K562 (cell line): ENCODE data around the gene ZNF862. TPM values are rescaled to one million over a fixed set of nuclear protein-coding genes. Genes with fewer than 3 reads are reported as not detected.

Experiments
- ATAC-seq: fragments of 200-7000 bp; cut with Tn5 transposase; 3 replicates; pipeline ENCODE4 v1.9.1; 2020; ENCODE audit warnings: moderate library complexity
- BruUV-seq: library from RNA; stranded (reverse); fragments of 400-500 nt; replicated peaks from 2 replicates; lab custom pipeline; 2021; lab: Mats Ljungman, UMichigan
- CTCF ChIA-PET: fragments of 300-600 bp; formaldehyde crosslinking; extraction: SDS; loops from one replicate; lab custom pipeline; 2021; ENCODE audit warnings: low intra/inter-chr PET ratio; lab: Yijun Ruan, JAX
- POLR2A ChIA-PET: fragments of 300-600, 350-650 bp; sonication (Branson Sonifier 250); formaldehyde crosslinking; extraction: SDS; loops from one replicate; lab custom pipeline; 2021; ENCODE audit warnings: antibody characterized with exemption, inconsistent platforms; lab: Yijun Ruan, JAX
- DNase-seq, 4 experiments: peaks; one replicate each; pipeline versions ENCODE4 v3.0.0 to v3.0.0-alpha.2; 2011 to 2018; ENCODE audit warnings: low spot score in 3 of 4, mixed read lengths in 3 of 4; ENCODE audit errors: extremely low read depth in 1 of 4
- FAIRE-seq: peaks from 2 replicates; lab custom pipeline; 2011; peaks lifted over from hg19 to GRCh38; lab: Jason Lieb, UNC
- H2AFZ ChIP-seq: 2 replicates; pipeline ENCODE4 v1.6.0; 2011; ENCODE audit warnings: low read depth, low read length, control low read depth, inconsistent platforms
- H3K27ac ChIP-seq: fragments of 200-600 bp; 3 replicates; pipeline ENCODE4 v1.8.0; 2011; ENCODE audit warnings: low read depth, mild to moderate bottlenecking, control low read depth, inconsistent platforms, low read length, moderate library complexity, mixed read lengths; ENCODE audit errors: extremely low read depth
- H3K27me3 ChIP-seq, 2 experiments: fragments of 300-600 bp in 1 of 2; 2 replicates in 1 of 2; 3 replicates in 1 of 2; pipeline versions ENCODE4 v1.6.0 to v1.8.0; 2011; ENCODE audit warnings: inconsistent platforms in 2 of 2, low read length in 2 of 2, mild to moderate bottlenecking in 1 of 2, mixed read lengths in 1 of 2, moderate library complexity in 1 of 2; ENCODE audit not compliant: control insufficient read depth in 2 of 2, insufficient read depth in 2 of 2
- H3K36me3 ChIP-seq: fragments of 300-600 bp; 3 replicates; pipeline ENCODE4 v1.8.0; 2011; ENCODE audit warnings: mild to moderate bottlenecking, low read length, inconsistent platforms; ENCODE audit not compliant: control insufficient read depth, insufficient read depth
- H3K4me1 ChIP-seq, 2 experiments: fragments of 200-600 bp in 1 of 2; replicated peaks in 1 of 2; 2 replicates in 1 of 2; 3 replicates in 1 of 2; pipeline versions ENCODE4 v1.5.1 to v1.8.0; 2011; ENCODE audit warnings: inconsistent platforms in 2 of 2, low read length in 2 of 2, mild to moderate bottlenecking in 1 of 2, mixed read lengths in 1 of 2, moderate library complexity in 1 of 2; ENCODE audit not compliant: control insufficient read depth in 2 of 2, insufficient read depth in 2 of 2
- H3K4me2 ChIP-seq: 2 replicates; pipeline ENCODE4 v1.6.1; 2011; ENCODE audit warnings: low read length, control low read depth, inconsistent platforms, mixed read lengths; ENCODE audit not compliant: insufficient read depth
- H3K4me3 ChIP-seq: fragments of 200-600 bp; sonication (generic), shearing (Covaris generic); 2 replicates; pipeline ENCODE4 v1.5.1; 2016; ENCODE audit warnings: control low read depth, inconsistent platforms
- H3K79me2 ChIP-seq: fragments of 200-600 bp; 3 replicates; pipeline ENCODE4 v1.8.0; 2011; ENCODE audit warnings: low read length, inconsistent platforms; ENCODE audit not compliant: control insufficient read depth, insufficient read depth
- H3K9ac ChIP-seq, 2 experiments: 2 replicates each; pipeline versions ENCODE4 v1.6.0 to v1.6.1; 2011; ENCODE audit warnings: low read depth in 2 of 2, low read length in 2 of 2, control low read depth in 1 of 2, inconsistent platforms in 1 of 2, mild to moderate bottlenecking in 1 of 2, mixed read lengths in 1 of 2; ENCODE audit not compliant: insufficient read depth in 1 of 2
- H3K9me1 ChIP-seq: one replicate; pipeline ENCODE4 v1.6.0; 2011; ENCODE audit warnings: inconsistent platforms, mild to moderate bottlenecking, low read length, moderate library complexity; ENCODE audit not compliant: control insufficient read depth, insufficient read depth
- H3K9me3 ChIP-seq: replicated peaks from 2 replicates; pipeline ENCODE4 v1.5.1; 2011; ENCODE audit warnings: low read depth, low read length, inconsistent platforms; ENCODE audit not compliant: control insufficient read depth, insufficient read depth
- H4K20me1 ChIP-seq: replicated peaks from 2 replicates; pipeline ENCODE4 v1.6.1; 2011; ENCODE audit warnings: low read length, inconsistent platforms, mixed read lengths; ENCODE audit not compliant: control insufficient read depth, insufficient read depth
- ELF1 ChIP-seq: fragments of 200-800 bp; sonication (Bioruptor generic); IDR thresholded peaks from 2 replicates; pipeline ENCODE4 v1.6.1; 2016; ENCODE audit warnings: missing genetic modification characterization, missing compliant biosample characterization
- FOXK1 ChIP-seq: sonication (generic); formaldehyde crosslinking; IDR thresholded peaks from 2 replicates; pipeline ENCODE4 v1.8.0; 2022; ENCODE audit warnings: missing genetic modification reagents, mild to moderate bottlenecking, borderline replicate concordance
- SMC3 ChIP-seq: conservative IDR thresholded peaks from 2 replicates; pipeline ENCODE4 v1.6.1; 2011; ENCODE audit warnings: low read depth, low read length, improper control_type of control experiment; ENCODE audit not compliant: insufficient read depth
- ZBTB34 ChIP-seq: fragments of 250-450 bp; sonication (Bioruptor Pico); IDR thresholded peaks from 2 replicates; pipeline ENCODE4 v1.8.0; 2021; ENCODE audit warnings: mild to moderate bottlenecking, moderate library complexity
- ZNF316 ChIP-seq: fragments of 450-650 bp; IDR thresholded peaks from 2 replicates; pipeline ENCODE4 v1.6.1; 2016
- ZNF764 ChIP-seq: fragments of 250-450 bp; sonication (Bioruptor Pico); IDR thresholded peaks from 2 replicates; pipeline ENCODE4 v1.4.0; 2020; ENCODE audit warnings: low read depth, mild to moderate bottlenecking, moderate library complexity
- ZNF778 ChIP-seq: fragments of 450-650 bp; formaldehyde crosslinking; IDR thresholded peaks from 2 replicates; pipeline ENCODE4 v1.4.0; 2020; ENCODE audit warnings: mild to moderate bottlenecking, moderate library complexity
- WGBS: fragments of 100-300 bp; shearing (Covaris generic); methylation state at CpG from one replicate; pipeline ENCODE4 v1.1.6; 2016; ENCODE audit warnings: low coverage, mixed read lengths; ENCODE audit not compliant: insufficient coverage; ENCODE audit errors: missing lambda C conversion rate; 5-methylcytosine and 5-hydroxymethylcytosine counted together
- in situ Hi-C: fragments of 300-500 bp; cut with MboI; formaldehyde crosslinking; loops from 4 replicates; pipeline ENCODE4 v1.15.0; 2018; ENCODE audit warnings: inconsistent platforms, mixed read lengths
- intact Hi-C: fragments of 100-400 bp; cut with micrococcal nuclease; formaldehyde crosslinking; loops from 2 replicates; pipeline ENCODE4 v1.14.2; 2022
- polyA plus RNA-seq, 8 experiments: library from polyadenylated mRNA; depleted of rRNA in 4 of 8; stranded (reverse) in 5 of 8; unstranded in 3 of 8; fragments of >200 nt; fragmentation: Nextera tagmentation in 2 of 8; fragmentation: Illumina TruSeq in 1 of 8; extraction: Ambion mirVana in 2 of 8; extraction: Trizol in 1 of 8; gene quantifications; 2 replicates each; pipeline versions ENCODE4 v1.2.1 to v1.2.3, GENCODE V29; 2011 to 2014; ENCODE audit warnings: inconsistent platforms in 1 of 8, missing spikeins in 1 of 8
- total RNA-seq, 7 experiments: library from RNA; depleted of rRNA in 6 of 7; stranded (reverse); fragments of >200 nt in 6 of 7; fragmentation: Illumina TruSeq in 2 of 7; extraction: Trizol in 2 of 7; gene quantifications; 2 replicates each; pipeline versions ENCODE4 v1.2.1 to v1.2.3, GENCODE V29; 2011 to 2021; ENCODE audit warnings: low replicate concordance in 1 of 7
- TF ChIP-seq, protein P1 (sequence below): fragments of 450-650 bp; IDR thresholded peaks from 2 replicates; pipeline ENCODE4 v1.6.1; 2017; ENCODE audit warnings: antibody characterized with exemption

Gene ZNF862
- total and polyA plus RNA-seq, 9 of the 15 experiments (the other 6 are each of a cell fraction or from before 2014, with no cell fraction given) = 1.1 to 3.9 (median 2.6) TPM

DNA sequence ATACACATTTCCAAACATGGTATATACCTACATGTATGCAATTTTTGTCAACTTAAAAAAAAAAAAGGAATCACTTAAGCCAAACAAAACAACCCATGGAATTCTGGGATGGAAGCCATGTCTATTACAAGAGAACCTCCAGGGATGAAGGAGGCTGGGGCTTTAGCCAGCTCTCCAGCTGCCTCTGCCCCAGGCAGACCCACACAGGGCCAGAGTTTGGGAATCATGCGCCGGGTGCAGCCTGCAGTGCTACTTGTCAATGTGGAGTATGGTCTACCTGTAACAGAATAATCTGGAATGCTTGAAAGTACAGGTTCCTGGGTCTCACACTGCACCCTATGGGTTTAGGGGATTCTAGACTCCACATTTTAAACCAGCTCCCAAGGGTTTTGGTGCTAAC lies 46.4 kb downstream of the ZNF862 start:
- no peaks in the 10 kb centered on the region for H3K9me3 ChIP-seq
- CTCF ChIA-PET = interaction anchor here (0.9 kb wide), 1 partner anchor 160 kb away, joined by 3 read pairs; no protein-coding TSS in a partner anchor
- FAIRE-seq (no peak), ATAC-seq (no peak), DNase-seq (no peak)
- in situ Hi-C loops = no loop called here
- no peaks in the 10 kb centered on the region for H3K9me1 ChIP-seq
- no peaks in the 10 kb centered on the region for H3K36me3 ChIP-seq
- intact Hi-C loops = loop anchor here (5.0 kb wide), 2 partner anchors 163 to 393 kb away; no protein-coding TSS in a partner anchor
- 50% methylated on average over 2 of the region's 2 CpGs for WGBS
- H3K27me3 ChIP-seq = peaks cover 23 to 44% of the 10 kb centered on the region in 2 experiments
- no peak overlapping the region for H3K27ac ChIP-seq
- H3K4me1 ChIP-seq = peaks cover 10 to 12% of the 10 kb centered on the region in 2 experiments
- no peak overlapping the region for H3K4me2 ChIP-seq
- POLR2A ChIA-PET = interaction anchor here (0.6 to 2.1 kb wide), 4 partner anchors 9 to 40 kb away, joined by 3 to 7 read pairs (median 5); no protein-coding TSS in a partner anchor
- no peak overlapping the region for H3K9ac ChIP-seq
- no peak overlapping the region for H3K4me3 ChIP-seq
- TF ChIP-seq ELF1 (tag) (0 out of 2 replicates have a peak, but pooled peaks have one; percentile 2), ZNF764 (CRISPR knock-in tag) (no peak)
- H4K20me1 ChIP-seq = peaks cover 11% of the 10 kb centered on the region; the same call in 1 of the 2 replicates
- H3K79me2 ChIP-seq = no peaks in the 10 kb centered on the region
- H2AFZ ChIP-seq = no peak overlapping the region
- no TSS peak for BruUV-seq

- Histone ChIP-seq H3K27me3 (peaks cover 24 to 39% of the 10 kb centered on the region in 2 experiments), H3K9ac (no peak overlapping the region), H3K9me3 (no peaks in the 10 kb centered on the region), H3K4me2 (no peak overlapping the region), H4K20me1 (peaks cover 11% of the 10 kb centered on the region; the same call in 1 of the 2 replicates), H3K36me3 (no peaks in the 10 kb centered on the region), H3K27ac (no peak overlapping the region), H3K4me3 (no peak overlapping the region), H3K9me1 (no peaks in the 10 kb centered on the region), H3K79me2 (no peaks in the 10 kb centered on the region), H2AFZ (no peak overlapping the region), H3K4me1 (peaks cover 8 to 10% of the 10 kb centered on the region in 2 experiments; a peak in 4 of 5 replicates)
- ATAC-seq = no peak
- intact Hi-C loops (no loop called here), in situ Hi-C loops (no loop called here)
- whole genome bisulfite sequencing = 3% methylated on average over 13 of the region's 13 CpGs
- POLR2A ChIA-PET = interaction anchor here (0.6 to 0.7 kb wide), 3 partner anchors 11 to 868 kb away, joined by 3 to 4 read pairs (median 3); no protein-coding TSS in a partner anchor
- DNase-seq = peak in 1 of 4 experiments; percentile 1
- no TSS peak for BruUV-seq
- CTCF ChIA-PET = no interaction called here
- no peak for FAIRE-seq
- TF ChIP-seq, protein P1, sequence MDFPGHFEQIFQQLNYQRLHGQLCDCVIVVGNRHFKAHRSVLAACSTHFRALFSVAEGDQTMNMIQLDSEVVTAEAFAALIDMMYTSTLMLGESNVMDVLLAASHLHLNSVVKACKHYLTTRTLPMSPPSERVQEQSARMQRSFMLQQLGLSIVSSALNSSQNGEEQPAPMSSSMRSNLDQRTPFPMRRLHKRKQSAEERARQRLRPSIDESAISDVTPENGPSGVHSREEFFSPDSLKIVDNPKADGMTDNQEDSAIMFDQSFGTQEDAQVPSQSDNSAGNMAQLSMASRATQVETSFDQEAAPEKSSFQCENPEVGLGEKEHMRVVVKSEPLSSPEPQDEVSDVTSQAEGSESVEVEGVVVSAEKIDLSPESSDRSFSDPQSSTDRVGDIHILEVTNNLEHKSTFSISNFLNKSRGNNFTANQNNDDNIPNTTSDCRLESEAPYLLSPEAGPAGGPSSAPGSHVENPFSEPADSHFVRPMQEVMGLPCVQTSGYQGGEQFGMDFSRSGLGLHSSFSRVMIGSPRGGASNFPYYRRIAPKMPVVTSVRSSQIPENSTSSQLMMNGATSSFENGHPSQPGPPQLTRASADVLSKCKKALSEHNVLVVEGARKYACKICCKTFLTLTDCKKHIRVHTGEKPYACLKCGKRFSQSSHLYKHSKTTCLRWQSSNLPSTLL = no peak
- TF ChIP-seq FOXK1 (CRISPR knock-in tag) = no peak
- TF ChIP-seq ZNF316 = peak; percentile 14; the same call in 1 of the 2 replicates
- TF ChIP-seq ZNF778 (CRISPR knock-in tag) = no peak
- no peak for TF ChIP-seq SMC3
- no peak for TF ChIP-seq ZBTB34 (CRISPR knock-in tag)
Measured at GRCh38 chr7:149885191-149886017, 47.2 kb downstream of the ZNF862 start.
